ENCODE data around the gene DNASE1L3. TPM values are rescaled to one million over a fixed set of nuclear protein-coding genes. Genes with fewer than 3 reads are reported as not detected.

The DNASE1L3 gene
- total RNA-seq, 2 donors from 2014 or later, result 2.3 to 3.8 TPM

GRCh38 chr3:58218904-58219303, 8.1 kb upstream of the DNASE1L3 start:
- H3K27me3 ChIP-seq (replicated peaks; ENCODE audit: insufficient read depth), result no peaks in the 10 kb centered on the region
- H3K9me3 ChIP-seq, result no peaks in the 10 kb centered on the region
- DNase-seq (ENCODE audit: low spot score), result no peak
- H3K27ac ChIP-seq, result no peak overlapping the region
- no peak overlapping the region for H3K4me3 ChIP-seq
- H3K4me1 ChIP-seq (ENCODE audit: control insufficient read depth in 1 of 2, low read depth in 2 of 2), result peaks cover 5 to 6% of the 10 kb centered on the region in 2 donors
- ATAC-seq (ENCODE audit: insufficient number of reproducible peaks, low FRiP score, low read depth), result no peak
- TF ChIP-seq, protein P1, sequence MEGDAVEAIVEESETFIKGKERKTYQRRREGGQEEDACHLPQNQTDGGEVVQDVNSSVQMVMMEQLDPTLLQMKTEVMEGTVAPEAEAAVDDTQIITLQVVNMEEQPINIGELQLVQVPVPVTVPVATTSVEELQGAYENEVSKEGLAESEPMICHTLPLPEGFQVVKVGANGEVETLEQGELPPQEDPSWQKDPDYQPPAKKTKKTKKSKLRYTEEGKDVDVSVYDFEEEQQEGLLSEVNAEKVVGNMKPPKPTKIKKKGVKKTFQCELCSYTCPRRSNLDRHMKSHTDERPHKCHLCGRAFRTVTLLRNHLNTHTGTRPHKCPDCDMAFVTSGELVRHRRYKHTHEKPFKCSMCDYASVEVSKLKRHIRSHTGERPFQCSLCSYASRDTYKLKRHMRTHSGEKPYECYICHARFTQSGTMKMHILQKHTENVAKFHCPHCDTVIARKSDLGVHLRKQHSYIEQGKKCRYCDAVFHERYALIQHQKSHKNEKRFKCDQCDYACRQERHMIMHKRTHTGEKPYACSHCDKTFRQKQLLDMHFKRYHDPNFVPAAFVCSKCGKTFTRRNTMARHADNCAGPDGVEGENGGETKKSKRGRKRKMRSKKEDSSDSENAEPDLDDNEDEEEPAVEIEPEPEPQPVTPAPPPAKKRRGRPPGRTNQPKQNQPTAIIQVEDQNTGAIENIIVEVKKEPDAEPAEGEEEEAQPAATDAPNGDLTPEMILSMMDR (IDR thresholded peaks at IDR 0.05), result no peak
- no peaks in the 10 kb centered on the region for H3K36me3 ChIP-seq

DNA sequence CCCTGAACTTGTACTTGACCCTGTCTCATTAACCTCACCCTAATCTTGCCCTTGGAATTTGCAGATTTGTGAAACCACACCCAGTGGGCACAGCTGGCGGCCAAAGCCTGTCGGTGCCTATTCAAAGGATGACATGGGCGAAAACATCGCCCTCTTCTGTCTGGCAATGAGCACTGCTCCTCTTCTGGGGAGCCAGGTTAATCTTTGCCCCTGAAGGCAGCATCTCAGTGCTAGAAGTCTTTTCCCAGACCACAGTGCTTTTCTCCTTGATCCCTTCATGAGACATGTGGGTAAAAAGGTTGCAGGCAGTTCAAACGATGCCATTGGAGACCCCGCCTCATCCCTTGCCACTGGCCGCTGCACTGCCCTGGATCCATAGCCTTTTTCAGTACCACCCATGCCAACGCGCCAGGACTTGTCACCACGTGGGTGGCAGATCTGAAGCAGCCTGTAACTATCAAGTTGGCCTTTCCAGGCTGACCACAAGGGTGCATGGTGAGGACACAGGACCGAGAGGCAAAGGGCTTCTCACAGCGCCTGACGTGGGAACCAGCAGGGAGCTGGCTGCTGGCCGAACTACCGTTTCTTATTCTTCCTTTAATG, 6.5 kb upstream of the DNASE1L3 start:
- Histone ChIP-seq H3K4me3 (peak overlapping the region; percentile 36), H3K4me1 (ENCODE audit: control insufficient read depth in 1 of 2, low read depth in 2 of 2) (peaks cover 5 to 6% of the 10 kb centered on the region in 2 donors), H3K36me3 (no peaks in the 10 kb centered on the region), H3K27ac (no peak overlapping the region), H3K9me3 (no peaks in the 10 kb centered on the region), H3K27me3 (replicated peaks; ENCODE audit: insufficient read depth) (no peaks in the 10 kb centered on the region)
- peak; percentile 50 for DNase-seq (ENCODE audit: low spot score)
- peak; percentile 75 for ATAC-seq (ENCODE audit: insufficient number of reproducible peaks, low FRiP score, low read depth)
- TF ChIP-seq, protein P1 (IDR thresholded peaks at IDR 0.05), result peak; percentile 65

- TF ChIP-seq, protein P1 (IDR thresholded peaks at IDR 0.05), result no peak
- H3K27ac ChIP-seq, result no peak overlapping the region
- ATAC-seq (ENCODE audit: insufficient number of reproducible peaks, low FRiP score, low read depth), result no peak
Observed at GRCh38 chr3:58216496-58217195, 5.9 kb upstream of the DNASE1L3 start.

DNA sequence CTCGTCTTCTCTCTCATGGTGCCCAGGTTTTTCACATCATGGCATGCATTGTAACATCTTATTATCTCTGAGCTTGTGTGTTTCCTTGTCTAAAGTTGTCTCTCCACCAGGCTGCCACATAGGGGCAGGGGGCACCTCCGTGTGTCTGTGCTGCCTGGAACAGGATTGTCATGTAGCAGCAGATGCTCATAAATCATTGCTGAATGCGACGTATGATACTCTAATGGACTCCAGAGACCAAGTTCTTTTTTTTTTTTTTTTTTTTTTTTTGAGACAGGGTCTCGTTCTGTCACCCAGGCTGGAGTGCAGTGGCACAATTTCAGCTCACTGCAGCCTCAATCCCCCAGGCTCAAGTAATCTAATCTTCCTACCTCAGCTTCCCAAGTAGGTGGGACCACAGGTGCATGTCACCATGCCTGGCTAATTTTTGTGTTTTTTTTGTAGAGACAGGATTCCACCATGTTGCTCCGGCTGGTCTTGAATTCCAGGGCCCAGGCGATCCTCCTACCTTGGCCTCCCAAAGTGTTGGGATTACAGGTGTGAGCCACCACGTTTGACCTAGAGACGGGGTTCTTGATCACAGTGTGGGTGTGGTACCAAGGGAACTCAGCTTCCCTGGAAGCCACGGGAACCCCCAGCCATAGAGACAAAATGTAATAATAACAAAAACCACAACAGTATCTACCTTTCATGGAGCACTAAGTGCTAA, 4.7 kb upstream of the DNASE1L3 start:
- Histone ChIP-seq H3K9me3 (no peaks in the 10 kb centered on the region), H3K27me3 (replicated peaks; ENCODE audit: insufficient read depth) (no peaks in the 10 kb centered on the region), H3K27ac (no peak overlapping the region), H3K4me1 (ENCODE audit: control insufficient read depth in 1 of 2, low read depth in 2 of 2) (peaks cover 5 to 6% of the 10 kb centered on the region in 2 donors), H3K36me3 (no peaks in the 10 kb centered on the region), H3K4me3 (no peak overlapping the region)
- DNase-seq (ENCODE audit: low spot score) (no peak), ATAC-seq (ENCODE audit: insufficient number of reproducible peaks, low FRiP score, low read depth) (no peak)
- TF ChIP-seq, protein P1 (IDR thresholded peaks at IDR 0.05), result no peak

More at GRCh38 chr3:58216496-58217195, 5.9 kb upstream of the DNASE1L3 start:
- H3K27me3 ChIP-seq (replicated peaks; ENCODE audit: insufficient read depth), result no peaks in the 10 kb centered on the region
- no peaks in the 10 kb centered on the region for H3K36me3 ChIP-seq
- H3K4me1 ChIP-seq (ENCODE audit: control insufficient read depth in 1 of 2, low read depth in 2 of 2), result peaks cover 5 to 6% of the 10 kb centered on the region in 2 donors
- no peak overlapping the region for H3K4me3 ChIP-seq
- no peaks in the 10 kb centered on the region for H3K9me3 ChIP-seq
- no peak for DNase-seq (ENCODE audit: low spot score)
